ENCODE measurements around the gene SUSD1.

SUSD1 gene

GRCh38 chr9:111993319-111993718 is 181.8 kb downstream of the SUSD1 start:
- TF ChIP-seq YY1 (IDR thresholded peaks at IDR 0.05; ENCODE audit: low read depth) (no peak), EP300 (IDR thresholded peaks at IDR 0.05; ENCODE audit: borderline replicate concordance) (no peak)

DNA sequence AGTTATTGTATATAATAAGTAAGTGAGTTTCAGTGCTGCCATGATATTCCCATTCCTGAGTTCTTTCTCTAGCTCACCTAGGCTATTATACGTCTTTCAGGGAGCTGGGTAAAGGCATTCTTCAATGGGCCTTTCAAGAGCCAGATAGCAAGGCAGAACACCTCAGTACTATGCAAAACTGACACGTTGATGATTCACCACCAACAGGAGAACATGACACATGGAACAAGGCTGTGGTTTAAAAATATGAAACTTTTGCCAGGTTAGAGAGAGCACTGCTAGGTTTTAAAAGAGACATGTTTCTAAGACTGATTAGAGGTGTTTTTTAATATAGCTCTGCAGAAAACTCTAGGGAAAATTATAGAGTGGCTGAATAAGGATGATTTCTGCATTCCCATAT is 182.6 kb downstream of the SUSD1 start:
- TF ChIP-seq RAD21 (IDR thresholded peaks at IDR 0.05; ENCODE audit: low read depth) = no peak
- TF ChIP-seq ZBTB7A (IDR thresholded peaks at IDR 0.05; ENCODE audit: low read depth) = no peak
- TF ChIP-seq EGR1 (IDR thresholded peaks at IDR 0.05) = no peak
- TF ChIP-seq FOXM1 (IDR thresholded peaks at IDR 0.05; ENCODE audit: borderline replicate concordance, low read depth) = no peak
- no peak for TF ChIP-seq USF1 (IDR thresholded peaks at IDR 0.05)
- TF ChIP-seq MAX (IDR thresholded peaks at IDR 0.05) = no peak
- no peak for TF ChIP-seq YY1 (IDR thresholded peaks at IDR 0.05; ENCODE audit: low read depth)

DNA sequence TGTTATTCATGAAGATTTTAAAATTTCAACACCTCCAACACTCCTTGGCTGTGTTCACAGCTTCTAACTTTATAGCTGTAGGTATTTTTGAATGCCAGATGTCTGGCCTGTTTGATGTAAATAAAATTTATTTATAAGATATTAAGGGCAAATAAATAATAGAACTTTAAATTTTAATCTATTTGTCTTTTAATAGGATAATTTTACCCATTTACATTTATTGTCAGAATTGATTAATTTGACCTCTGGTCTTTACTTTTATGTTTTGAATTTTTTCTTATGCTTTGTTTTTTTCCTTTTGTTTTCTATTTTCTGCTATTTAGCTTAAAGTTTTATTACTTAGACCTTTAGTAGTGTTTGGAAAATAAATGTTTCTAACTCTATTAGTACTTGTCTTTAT is 183.9 kb downstream of the SUSD1 start:
- TF ChIP-seq ZBTB7A (IDR thresholded peaks at IDR 0.05; ENCODE audit: low read depth) (no peak), NFIC (IDR thresholded peaks at IDR 0.05) (no peak), TAF1 (IDR thresholded peaks at IDR 0.05; ENCODE audit: low read depth) (no peak), TEAD4 (IDR thresholded peaks at IDR 0.05) (no peak), USF1 (IDR thresholded peaks at IDR 0.05) (no peak), EP300 (IDR thresholded peaks at IDR 0.05; ENCODE audit: borderline replicate concordance) (no peak), CREB1 (IDR thresholded peaks at IDR 0.05; ENCODE audit: low read depth) (no peak), CEBPB (IDR thresholded peaks at IDR 0.05) (no peak), YY1 (IDR thresholded peaks at IDR 0.05; ENCODE audit: low read depth) (no peak), EGR1 (IDR thresholded peaks at IDR 0.05) (no peak), FOXM1 (IDR thresholded peaks at IDR 0.05; ENCODE audit: borderline replicate concordance, low read depth) (no peak), MAX (IDR thresholded peaks at IDR 0.05) (no peak), TCF12 (IDR thresholded peaks at IDR 0.05; ENCODE audit: low read depth) (no peak), RAD21 (IDR thresholded peaks at IDR 0.05; ENCODE audit: low read depth) (no peak)
- TF ChIP-seq, protein P1, sequence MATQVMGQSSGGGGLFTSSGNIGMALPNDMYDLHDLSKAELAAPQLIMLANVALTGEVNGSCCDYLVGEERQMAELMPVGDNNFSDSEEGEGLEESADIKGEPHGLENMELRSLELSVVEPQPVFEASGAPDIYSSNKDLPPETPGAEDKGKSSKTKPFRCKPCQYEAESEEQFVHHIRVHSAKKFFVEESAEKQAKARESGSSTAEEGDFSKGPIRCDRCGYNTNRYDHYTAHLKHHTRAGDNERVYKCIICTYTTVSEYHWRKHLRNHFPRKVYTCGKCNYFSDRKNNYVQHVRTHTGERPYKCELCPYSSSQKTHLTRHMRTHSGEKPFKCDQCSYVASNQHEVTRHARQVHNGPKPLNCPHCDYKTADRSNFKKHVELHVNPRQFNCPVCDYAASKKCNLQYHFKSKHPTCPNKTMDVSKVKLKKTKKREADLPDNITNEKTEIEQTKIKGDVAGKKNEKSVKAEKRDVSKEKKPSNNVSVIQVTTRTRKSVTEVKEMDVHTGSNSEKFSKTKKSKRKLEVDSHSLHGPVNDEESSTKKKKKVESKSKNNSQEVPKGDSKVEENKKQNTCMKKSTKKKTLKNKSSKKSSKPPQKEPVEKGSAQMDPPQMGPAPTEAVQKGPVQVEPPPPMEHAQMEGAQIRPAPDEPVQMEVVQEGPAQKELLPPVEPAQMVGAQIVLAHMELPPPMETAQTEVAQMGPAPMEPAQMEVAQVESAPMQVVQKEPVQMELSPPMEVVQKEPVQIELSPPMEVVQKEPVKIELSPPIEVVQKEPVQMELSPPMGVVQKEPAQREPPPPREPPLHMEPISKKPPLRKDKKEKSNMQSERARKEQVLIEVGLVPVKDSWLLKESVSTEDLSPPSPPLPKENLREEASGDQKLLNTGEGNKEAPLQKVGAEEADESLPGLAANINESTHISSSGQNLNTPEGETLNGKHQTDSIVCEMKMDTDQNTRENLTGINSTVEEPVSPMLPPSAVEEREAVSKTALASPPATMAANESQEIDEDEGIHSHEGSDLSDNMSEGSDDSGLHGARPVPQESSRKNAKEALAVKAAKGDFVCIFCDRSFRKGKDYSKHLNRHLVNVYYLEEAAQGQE (IDR thresholded peaks at IDR 0.05; ENCODE audit: low read depth) = no peak
